HCT116 (cell line): ENCODE measurements around the gene ZNF784. TPM values are rescaled to one million over a fixed set of nuclear protein-coding genes. Genes with fewer than 3 reads are reported as not detected.

Experiments
- ATAC-seq: fragments of 200-7000 bp; cut with Tn5 transposase; 2 replicates; pipeline ENCODE4 v1.9.1; 2020; ENCODE audit warnings: mild to moderate bottlenecking, moderate library complexity
- BruUV-seq: library from RNA; stranded (reverse); fragments of 400-500 nt; replicated peaks from 2 replicates; lab custom pipeline; 2021; lab: Mats Ljungman, UMichigan
- CTCF ChIA-PET: fragments of 300-600 bp; sonication (Branson Sonifier 250); formaldehyde crosslinking; loops from one replicate; lab custom pipeline; 2021; ENCODE audit warnings: antibody characterized with exemption; lab: Charles Lee
- POLR2A ChIA-PET: fragments of 300-600, 350-600 bp; sonication (Branson Sonifier 250); formaldehyde crosslinking; loops from one replicate; lab custom pipeline; 2021; ENCODE audit warnings: antibody characterized with exemption; lab: Charles Lee
- RAD21 ChIA-PET, 2 experiments: fragments of 300-600 bp; sonication (Branson Sonifier 250); formaldehyde crosslinking; loops; one replicate each; lab custom pipeline; 2023; ENCODE audit warnings: low total read pairs in 2 of 2; ENCODE audit not compliant: uncharacterized antibody in 2 of 2, unreplicated experiment in 2 of 2, low non-redundant PET in 1 of 2; lab: Charles Lee
- DNase-seq: peaks from one replicate; pipeline ENCODE4 v3.0.0-alpha.2; 2010; ENCODE audit warnings: low read depth, low spot score
- H2AFZ ChIP-seq: fragments of 200-600 bp; shearing (Covaris generic), sonication (generic); 2 replicates; pipeline ENCODE4 v1.6.1; 2017; ENCODE audit warnings: low read depth, mixed run types, mixed read lengths, antibody characterized with exemption, low read length; ENCODE audit not compliant: poor library complexity, severe bottlenecking
- H3K27ac ChIP-seq: 2 replicates; pipeline ENCODE4 v1.5.1; 2012; ENCODE audit warnings: low read depth, low read length
- H3K27me3 ChIP-seq: fragments of 200-600 bp; sonication (generic); 2 replicates; pipeline ENCODE4 v1.6.1; 2016; ENCODE audit warnings: mixed run types, low read length, mixed read lengths; ENCODE audit not compliant: insufficient read depth
- H3K36me3 ChIP-seq, 2 experiments: fragments of 200-500 bp in 1 of 2; fragments of 200-600 bp in 1 of 2; sonication (Bioruptor generic) in 1 of 2; sonication (generic) in 1 of 2; 2 replicates each; pipeline versions ENCODE4 v1.5.1 to v1.6.1; 2014 to 2016; ENCODE audit warnings: low read length in 2 of 2, inconsistent platforms in 1 of 2, mixed read lengths in 1 of 2, mixed run types in 1 of 2; ENCODE audit not compliant: insufficient read depth in 2 of 2, control insufficient read depth in 1 of 2
- H3K4me1 ChIP-seq, 2 experiments: fragments of 200-600 bp in 1 of 2; sonication (generic) in 1 of 2; 2 replicates each; pipeline versions ENCODE4 v1.5.1 to v1.6.1; 2012 to 2017; ENCODE audit warnings: low read length in 2 of 2, inconsistent platforms in 1 of 2, mild to moderate bottlenecking in 1 of 2, mixed read lengths in 1 of 2, mixed run types in 1 of 2, moderate library complexity in 1 of 2; ENCODE audit not compliant: insufficient read depth in 2 of 2, control insufficient read depth in 1 of 2
- H3K4me2 ChIP-seq: fragments of 200-600 bp; sonication (generic); 2 replicates; pipeline ENCODE4 v1.6.1; 2017; ENCODE audit warnings: mixed run types, low read length, mixed read lengths
- H3K4me3 ChIP-seq, 2 experiments: fragments of 200-600 bp in 1 of 2; sonication (generic) in 1 of 2; replicated peaks in 1 of 2; 2 replicates each; pipeline ENCODE4 v1.5.1; 2011 to 2016; ENCODE audit warnings: low read length in 2 of 2, control low read depth in 1 of 2, low read depth in 1 of 2, mild to moderate bottlenecking in 1 of 2, mixed read lengths in 1 of 2, mixed run types in 1 of 2
- H3K79me2 ChIP-seq: fragments of 200-600 bp; sonication (generic); 2 replicates; pipeline ENCODE4 v1.6.1; 2017; ENCODE audit warnings: mild to moderate bottlenecking, mixed run types, low read length, moderate library complexity, mixed read lengths; ENCODE audit not compliant: insufficient read depth
- H3K9ac ChIP-seq: fragments of 200-600 bp; sonication (generic); 2 replicates; pipeline ENCODE4 v1.6.1; 2016; ENCODE audit warnings: low read length, mixed read lengths
- H3K9me2 ChIP-seq: fragments of 200-600 bp; sonication (generic), shearing (Covaris generic); 2 replicates; pipeline ENCODE4 v1.6.1; 2017; ENCODE audit warnings: mixed run types, mild to moderate bottlenecking, moderate library complexity; ENCODE audit not compliant: insufficient read depth
- H3K9me3 ChIP-seq, 2 experiments: fragments of 200-500 bp in 1 of 2; fragments of 200-600 bp in 1 of 2; sonication (Bioruptor generic) in 1 of 2; sonication (generic) in 1 of 2; 2 replicates each; pipeline ENCODE4 v1.6.1; 2014 to 2017; ENCODE audit warnings: low read length in 2 of 2, mixed read lengths in 2 of 2, inconsistent platforms in 1 of 2, low read depth in 1 of 2, mild to moderate bottlenecking in 1 of 2, mixed run types in 1 of 2, moderate library complexity in 1 of 2; ENCODE audit not compliant: control insufficient read depth in 1 of 2, insufficient read depth in 1 of 2
- H4K20me1 ChIP-seq: fragments of 200-600 bp; sonication (generic), shearing (Covaris generic); 2 replicates; pipeline ENCODE4 v1.6.1; 2017; ENCODE audit warnings: mixed run types, mild to moderate bottlenecking, moderate library complexity; ENCODE audit not compliant: insufficient read depth
- ATF3 ChIP-seq: IDR thresholded peaks from 2 replicates; pipeline ENCODE4 v1.6.1; 2012
- CBX3 ChIP-seq: IDR thresholded peaks from 2 replicates; pipeline ENCODE4 v1.6.1; 2012; ENCODE audit warnings: low read depth
- CTCF ChIP-seq, 3 experiments: fragments of 200-600 bp in 1 of 3; sonication (generic) in 1 of 3; IDR thresholded peaks in 2 of 3; conservative IDR thresholded peaks in 1 of 3; 2 replicates each; pipeline ENCODE4 v1.5.1; 2012 to 2017; ENCODE audit warnings: low read depth in 2 of 3, low read length in 2 of 3, antibody characterized with exemption in 1 of 3, borderline replicate concordance in 1 of 3, control low read depth in 1 of 3, mild to moderate bottlenecking in 1 of 3, mixed read lengths in 1 of 3, mixed run types in 1 of 3, moderate library complexity in 1 of 3; ENCODE audit not compliant: insufficient read depth in 1 of 3
- EGR1 ChIP-seq: IDR thresholded peaks from 2 replicates; pipeline ENCODE4 v1.6.1; 2012; ENCODE audit warnings: low read depth
- ELF1 ChIP-seq: IDR thresholded peaks from 2 replicates; pipeline ENCODE4 v1.6.1; 2012; ENCODE audit warnings: low read depth, borderline replicate concordance
- EZH2 ChIP-seq: fragments of 200-600 bp; sonication (generic); IDR thresholded peaks from 2 replicates; pipeline ENCODE4 v1.6.1; 2017; ENCODE audit warnings: antibody characterized with exemption, mixed run types
- EZH2phosphoT487 ChIP-seq: fragments of 200-600 bp; IDR thresholded peaks from 2 replicates; pipeline ENCODE4 v1.6.1; 2018; ENCODE audit warnings: antibody characterized with exemption, borderline replicate concordance
- FOSL1 ChIP-seq: IDR thresholded peaks from 2 replicates; pipeline ENCODE4 v1.6.1; 2012; ENCODE audit warnings: low read depth
- MAX ChIP-seq: IDR thresholded peaks from 2 replicates; pipeline ENCODE4 v1.6.1; 2012
- POLR2AphosphoS5 ChIP-seq: IDR thresholded peaks from 2 replicates; pipeline ENCODE4 v1.6.1; 2011; ENCODE audit warnings: mild to moderate bottlenecking, low read depth, low read length, moderate library complexity
- SIN3A ChIP-seq: IDR thresholded peaks from 2 replicates; pipeline ENCODE4 v1.6.1; 2012; ENCODE audit warnings: low read depth
- SP1 ChIP-seq: IDR thresholded peaks from 2 replicates; pipeline ENCODE4 v1.6.1; 2012; ENCODE audit warnings: low read depth
- YY1 ChIP-seq: IDR thresholded peaks from 2 replicates; pipeline ENCODE4 v1.6.1; 2011; ENCODE audit warnings: low read length, low read depth, moderate library complexity, mild to moderate bottlenecking; ENCODE audit not compliant: insufficient replicate concordance; ENCODE audit errors: extremely low read depth
- ZFX ChIP-seq: fragments of 450-650 bp; IDR thresholded peaks from 2 replicates; pipeline ENCODE4 v1.6.1; 2017
- ZNF274 ChIP-seq: fragments of 200-500 bp; sonication (Bioruptor generic); IDR thresholded peaks from 2 replicates; pipeline ENCODE4 v1.6.1; 2014; ENCODE audit warnings: mild to moderate bottlenecking, low read depth, low read length, inconsistent platforms
- intact Hi-C: fragments of 100-400 bp; cut with micrococcal nuclease; formaldehyde crosslinking; loops from 2 replicates; pipeline ENCODE4 v1.10.0; 2022
- total RNA-seq: library from RNA; stranded (reverse); gene quantifications from one replicate; pipeline ENCODE4 v1.2.1, GENCODE V29; 2021; ENCODE audit not compliant: unreplicated experiment
- TF ChIP-seq, protein P1 (sequence below): IDR thresholded peaks from 2 replicates; pipeline ENCODE4 v1.6.1; 2011; ENCODE audit warnings: mild to moderate bottlenecking, low read length, moderate library complexity; ENCODE audit not compliant: insufficient replicate concordance; ENCODE audit errors: extremely low read depth

Gene ZNF784
- total RNA-seq, 1 experiment from 2014 or later: 5.3 TPM

- CTCF ChIA-PET: interaction anchor here (1.0 to 1.1 kb wide), 2 partner anchors 19 to 206 kb away, joined by 3 read pairs; partner anchors contain the start of gene U2AF2
- H3K4me2 ChIP-seq: peak overlapping the region; percentile 77
- H4K20me1 ChIP-seq: 0 out of 2 replicates have a peak, but pooled peaks cover 8% of the 10 kb centered on the region
- no peaks in the 10 kb centered on the region for H3K27me3 ChIP-seq
- DNase-seq (no peak), ATAC-seq (no peak)
- H3K79me2 ChIP-seq: peaks cover 92% of the 10 kb centered on the region
- no TSS peak for BruUV-seq
- H3K27ac ChIP-seq: 0 out of 2 replicates have a peak overlapping the region, but pooled peaks have one; percentile 39
- H2AFZ ChIP-seq: no peak overlapping the region
- no peaks in the 10 kb centered on the region for H3K9me2 ChIP-seq
- H3K9me3 ChIP-seq: no peaks in the 10 kb centered on the region
- intact Hi-C loops: no loop called here
- POLR2A ChIA-PET: no interaction called here
- TF ChIP-seq EGR1: no peak
- no peak for TF ChIP-seq EZH2phosphoT487
- TF ChIP-seq EZH2: no peak
- no peak for TF ChIP-seq ATF3
- TF ChIP-seq ZNF274: no peak
- peak overlapping the region; percentile 83 to 94; a peak in 2 of 4 replicates for H3K4me3 ChIP-seq
- RAD21 ChIA-PET: no interaction called here
- peak overlapping the region; percentile 84 for H3K9ac ChIP-seq
- peaks cover 18 to 41% of the 10 kb centered on the region in 2 experiments; a peak in 3 of 4 replicates for H3K36me3 ChIP-seq
- peaks cover 11 to 39% of the 10 kb centered on the region in 2 experiments for H3K4me1 ChIP-seq
Observed at GRCh38 chr19:55673889-55674288, 49.5 kb upstream of the ZNF784 start.

DNA sequence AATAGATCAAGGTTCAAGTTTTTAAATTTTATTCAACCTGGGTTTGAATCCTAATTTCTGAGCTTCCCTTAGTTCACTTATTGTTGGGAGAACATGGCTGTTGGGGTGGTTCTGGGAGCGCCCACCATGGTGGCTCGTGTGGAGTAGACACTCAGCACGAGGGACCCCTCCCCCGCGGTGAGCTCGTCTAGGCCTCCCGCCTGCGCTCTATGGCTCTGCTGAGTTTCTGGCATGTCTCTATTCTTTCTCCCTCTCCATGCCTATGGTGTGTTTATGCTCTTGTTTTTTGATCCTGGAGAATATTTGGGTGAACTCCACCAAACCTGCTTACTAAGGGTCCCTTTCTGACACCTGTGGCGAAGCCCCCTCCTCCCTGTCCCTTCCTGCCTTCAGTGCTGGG, 49.1 kb upstream of the ZNF784 start:
- Histone ChIP-seq H3K27me3 (no peaks in the 10 kb centered on the region), H3K27ac (0 out of 2 replicates have a peak overlapping the region, but pooled peaks have one; percentile 39), H2AFZ (no peak overlapping the region), H3K9me3 (no peaks in the 10 kb centered on the region), H3K9me2 (no peaks in the 10 kb centered on the region), H3K79me2 (peaks cover 92% of the 10 kb centered on the region), H3K4me3 (no peak overlapping the region), H3K4me1 (peaks cover 11 to 39% of the 10 kb centered on the region in 2 experiments), H3K36me3 (peaks cover 19 to 41% of the 10 kb centered on the region in 2 experiments; a peak in 3 of 4 replicates), H4K20me1 (0 out of 2 replicates have a peak, but pooled peaks cover 8% of the 10 kb centered on the region), H3K4me2 (peak overlapping the region; percentile 10; the same call in 1 of the 2 replicates), H3K9ac (no peak overlapping the region)
- ChIA-PET RAD21 (no interaction called here), CTCF (interaction anchor here (0.6 to 1.1 kb wide), 4 partner anchors 19 to 206 kb away, joined by 3 to 4 read pairs (median 3); partner anchors contain the start of gene U2AF2), POLR2A (no interaction called here)
- ATAC-seq (no peak), DNase-seq (no peak)
- intact Hi-C loops: no loop called here
- BruUV-seq: no TSS peak
- TF ChIP-seq SIN3A (no peak), FOSL1 (no peak), SP1 (no peak), EGR1 (no peak), POLR2AphosphoS5 (no peak), ZFX (no peak), ELF1 (no peak), CBX3 (no peak), CTCF (IDR thresholded peaks at IDR 0.05 in 2 of 3, conservative IDR thresholded peaks at IDR 0.05 in 1 of 3; ENCODE audit: borderline replicate concordance in 1 of 3, insufficient read depth in 1 of 3, low read depth in 2 of 3, low read length in 2 of 3) (no peak), EZH2phosphoT487 (no peak), YY1 (no peak), MAX (no peak)
- TF ChIP-seq, protein P1, sequence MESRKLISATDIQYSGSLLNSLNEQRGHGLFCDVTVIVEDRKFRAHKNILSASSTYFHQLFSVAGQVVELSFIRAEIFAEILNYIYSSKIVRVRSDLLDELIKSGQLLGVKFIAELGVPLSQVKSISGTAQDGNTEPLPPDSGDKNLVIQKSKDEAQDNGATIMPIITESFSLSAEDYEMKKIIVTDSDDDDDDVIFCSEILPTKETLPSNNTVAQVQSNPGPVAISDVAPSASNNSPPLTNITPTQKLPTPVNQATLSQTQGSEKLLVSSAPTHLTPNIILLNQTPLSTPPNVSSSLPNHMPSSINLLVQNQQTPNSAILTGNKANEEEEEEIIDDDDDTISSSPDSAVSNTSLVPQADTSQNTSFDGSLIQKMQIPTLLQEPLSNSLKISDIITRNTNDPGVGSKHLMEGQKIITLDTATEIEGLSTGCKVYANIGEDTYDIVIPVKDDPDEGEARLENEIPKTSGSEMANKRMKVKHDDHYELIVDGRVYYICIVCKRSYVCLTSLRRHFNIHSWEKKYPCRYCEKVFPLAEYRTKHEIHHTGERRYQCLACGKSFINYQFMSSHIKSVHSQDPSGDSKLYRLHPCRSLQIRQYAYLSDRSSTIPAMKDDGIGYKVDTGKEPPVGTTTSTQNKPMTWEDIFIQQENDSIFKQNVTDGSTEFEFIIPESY: no peak
